OCI-LY1 (cell line): ENCODE results near the gene AEBP1.

Source experiments
- EZH2 ChIP-seq: fragments of 200-600 bp; sonication (generic), shearing (Covaris generic); IDR thresholded peaks from 2 replicates; pipeline ENCODE4 v1.8.0; 2017; ENCODE audit warnings: borderline replicate concordance, mixed run types, mild to moderate bottlenecking, antibody characterized with exemption, low read length, moderate library complexity, mixed read lengths
- TF ChIP-seq, protein P1 (sequence below): fragments of 200-600 bp; sonication (generic), shearing (Covaris generic); IDR thresholded peaks from 2 replicates; pipeline ENCODE4 v1.5.1; 2017; ENCODE audit warnings: mild to moderate bottlenecking, antibody characterized with exemption, low read length, moderate library complexity, mixed read lengths

DNA sequence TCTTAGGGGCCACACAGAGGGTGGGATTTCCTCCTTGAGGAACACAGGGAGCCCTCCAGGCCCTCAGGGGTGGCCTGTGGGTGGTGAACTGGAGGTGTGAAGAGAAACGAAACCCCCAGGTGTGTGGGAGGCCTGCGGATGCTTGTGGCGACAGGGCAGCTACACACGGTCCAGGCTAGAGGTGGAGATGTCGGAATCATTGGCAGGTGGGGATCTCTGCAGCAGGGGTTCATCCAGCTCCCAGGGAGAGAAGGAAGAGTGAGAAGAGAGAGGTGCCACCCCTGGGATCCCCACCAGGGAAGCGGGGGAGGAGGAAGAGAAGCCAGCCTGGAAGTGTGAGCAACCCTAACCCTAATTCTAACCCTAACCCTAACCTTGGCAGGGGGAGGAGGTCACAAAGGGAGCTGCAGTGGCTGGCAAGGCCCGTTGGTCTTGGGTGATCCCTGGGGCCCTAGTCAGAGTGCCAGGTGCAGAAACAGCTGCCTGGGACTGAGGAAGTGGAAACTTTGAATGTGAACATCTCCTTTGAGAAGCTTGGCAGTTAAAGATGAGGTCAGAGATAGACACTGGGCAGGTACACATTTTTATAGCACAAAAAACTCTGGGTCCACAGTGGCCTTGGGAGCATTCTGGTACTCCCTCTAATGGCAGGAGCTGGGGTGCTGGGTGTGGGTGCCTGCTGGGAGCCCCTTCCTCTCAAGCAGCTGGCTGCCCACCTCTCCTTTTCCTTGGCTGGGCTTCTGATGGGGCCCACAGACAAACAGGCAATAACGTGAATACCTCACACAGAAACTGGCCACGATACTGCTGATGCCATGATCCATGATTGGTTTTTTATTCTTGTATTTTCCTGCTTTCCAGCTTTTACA is 6.8 kb upstream of the AEBP1 start:
- TF ChIP-seq, protein P1, sequence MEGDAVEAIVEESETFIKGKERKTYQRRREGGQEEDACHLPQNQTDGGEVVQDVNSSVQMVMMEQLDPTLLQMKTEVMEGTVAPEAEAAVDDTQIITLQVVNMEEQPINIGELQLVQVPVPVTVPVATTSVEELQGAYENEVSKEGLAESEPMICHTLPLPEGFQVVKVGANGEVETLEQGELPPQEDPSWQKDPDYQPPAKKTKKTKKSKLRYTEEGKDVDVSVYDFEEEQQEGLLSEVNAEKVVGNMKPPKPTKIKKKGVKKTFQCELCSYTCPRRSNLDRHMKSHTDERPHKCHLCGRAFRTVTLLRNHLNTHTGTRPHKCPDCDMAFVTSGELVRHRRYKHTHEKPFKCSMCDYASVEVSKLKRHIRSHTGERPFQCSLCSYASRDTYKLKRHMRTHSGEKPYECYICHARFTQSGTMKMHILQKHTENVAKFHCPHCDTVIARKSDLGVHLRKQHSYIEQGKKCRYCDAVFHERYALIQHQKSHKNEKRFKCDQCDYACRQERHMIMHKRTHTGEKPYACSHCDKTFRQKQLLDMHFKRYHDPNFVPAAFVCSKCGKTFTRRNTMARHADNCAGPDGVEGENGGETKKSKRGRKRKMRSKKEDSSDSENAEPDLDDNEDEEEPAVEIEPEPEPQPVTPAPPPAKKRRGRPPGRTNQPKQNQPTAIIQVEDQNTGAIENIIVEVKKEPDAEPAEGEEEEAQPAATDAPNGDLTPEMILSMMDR: peak; percentile 36
- no peak for TF ChIP-seq EZH2
